IPS-15b (cell line): ENCODE data around the gene SPATA19.

Experiments
- H3K27me3 ChIP-seq: one replicate; pipeline ENCODE4 v1.6.1; 2013; ENCODE audit warnings: low read length; ENCODE audit not compliant: control insufficient read depth, insufficient read depth
- H3K36me3 ChIP-seq: one replicate; pipeline ENCODE4 v1.6.1; 2013; ENCODE audit warnings: low read length; ENCODE audit not compliant: control insufficient read depth, insufficient read depth
- H3K4me1 ChIP-seq: one replicate; pipeline ENCODE4 v1.6.1; 2013; ENCODE audit warnings: mild to moderate bottlenecking, low read length; ENCODE audit not compliant: control insufficient read depth, insufficient read depth
- H3K4me3 ChIP-seq: one replicate; pipeline ENCODE4 v1.5.1; 2013; ENCODE audit warnings: low read depth, low read length
- H3K9ac ChIP-seq: one replicate; pipeline ENCODE4 v1.6.1; 2013; ENCODE audit warnings: low read depth, mild to moderate bottlenecking, low read length
- H3K9me3 ChIP-seq: one replicate; pipeline ENCODE4 v1.6.1; 2013; ENCODE audit warnings: mild to moderate bottlenecking, low read length; ENCODE audit not compliant: control insufficient read depth, insufficient read depth

Gene SPATA19, protein sequence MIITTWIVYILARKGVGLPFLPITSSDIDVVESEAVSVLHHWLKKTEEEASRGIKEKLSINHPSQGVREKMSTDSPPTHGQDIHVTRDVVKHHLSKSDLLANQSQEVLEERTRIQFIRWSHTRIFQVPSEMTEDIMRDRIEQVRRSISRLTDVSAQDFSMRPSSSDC

DNA sequence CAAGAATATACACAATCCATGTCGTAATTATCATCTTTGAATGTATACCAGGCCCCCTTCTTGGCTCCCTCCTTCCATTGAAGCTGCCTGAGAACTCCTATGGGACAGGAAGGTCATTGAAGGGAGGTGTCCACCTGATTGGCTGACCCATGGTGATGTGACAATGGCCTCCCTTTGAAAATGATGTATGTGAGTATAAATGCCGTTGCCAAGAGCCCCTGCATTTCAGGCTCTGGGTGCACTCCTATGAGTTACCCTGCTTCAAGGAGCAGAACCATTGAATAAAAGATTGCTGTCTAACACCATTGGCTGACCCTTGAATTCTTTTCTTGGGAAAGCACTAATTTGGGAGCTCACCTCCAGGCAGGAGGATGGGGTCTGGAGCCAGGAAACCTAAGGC lies at the start of gene SPATA19:
TSS of gene SPATA19 (minus strand) at position 101 of the 400 bp plus-strand sequence. CDS start at position 34, 67 bp downstream.
- H3K9me3 ChIP-seq: peaks cover 4% of the 10 kb centered on the region
- no peak within 1 kb of the TSS for H3K9ac ChIP-seq
- no peaks in the 10 kb centered on the region for H3K36me3 ChIP-seq
- H3K4me1 ChIP-seq: no peaks in the 10 kb centered on the region
- H3K4me3 ChIP-seq: no peak within 1 kb of the TSS
- H3K27me3 ChIP-seq: no peaks in the 10 kb centered on the region

GRCh38 chr11:133895061-133895479 lies 49.8 kb upstream of the SPATA19 start:
- no peaks in the 10 kb centered on the region for H3K9me3 ChIP-seq
- H3K4me1 ChIP-seq: peaks cover 16% of the 10 kb centered on the region
- H3K9ac ChIP-seq: no peak overlapping the region
- H3K27me3 ChIP-seq: no peaks in the 10 kb centered on the region
- H3K36me3 ChIP-seq: peaks cover 5% of the 10 kb centered on the region
- H3K4me3 ChIP-seq: no peak overlapping the region

DNA sequence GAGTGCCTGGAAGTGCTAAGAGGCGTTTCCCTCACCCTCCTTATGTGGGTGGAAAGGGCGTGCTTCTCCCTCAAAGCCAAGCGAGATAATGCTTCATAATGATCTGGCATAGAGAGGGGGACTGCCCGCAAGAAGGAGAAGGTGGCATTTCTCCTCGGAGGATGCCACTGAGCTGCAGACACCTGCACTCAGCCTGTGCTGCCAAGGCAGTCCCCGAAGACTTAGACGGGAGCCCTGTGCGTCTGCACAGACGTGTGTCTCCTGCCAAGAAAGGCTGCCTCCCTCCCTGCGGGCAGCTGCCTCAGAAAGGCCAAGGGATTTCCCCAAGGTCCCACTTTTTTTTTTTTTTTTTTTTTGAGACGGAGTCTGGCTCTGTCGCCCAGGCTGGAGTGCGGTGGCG lies 48.1 kb upstream of the SPATA19 start:
- no peaks in the 10 kb centered on the region for H3K9me3 ChIP-seq
- no peak overlapping the region for H3K9ac ChIP-seq
- no peaks in the 10 kb centered on the region for H3K27me3 ChIP-seq
- H3K4me3 ChIP-seq: no peak overlapping the region
- peaks cover 5% of the 10 kb centered on the region for H3K36me3 ChIP-seq
- peaks cover 13% of the 10 kb centered on the region for H3K4me1 ChIP-seq

DNA sequence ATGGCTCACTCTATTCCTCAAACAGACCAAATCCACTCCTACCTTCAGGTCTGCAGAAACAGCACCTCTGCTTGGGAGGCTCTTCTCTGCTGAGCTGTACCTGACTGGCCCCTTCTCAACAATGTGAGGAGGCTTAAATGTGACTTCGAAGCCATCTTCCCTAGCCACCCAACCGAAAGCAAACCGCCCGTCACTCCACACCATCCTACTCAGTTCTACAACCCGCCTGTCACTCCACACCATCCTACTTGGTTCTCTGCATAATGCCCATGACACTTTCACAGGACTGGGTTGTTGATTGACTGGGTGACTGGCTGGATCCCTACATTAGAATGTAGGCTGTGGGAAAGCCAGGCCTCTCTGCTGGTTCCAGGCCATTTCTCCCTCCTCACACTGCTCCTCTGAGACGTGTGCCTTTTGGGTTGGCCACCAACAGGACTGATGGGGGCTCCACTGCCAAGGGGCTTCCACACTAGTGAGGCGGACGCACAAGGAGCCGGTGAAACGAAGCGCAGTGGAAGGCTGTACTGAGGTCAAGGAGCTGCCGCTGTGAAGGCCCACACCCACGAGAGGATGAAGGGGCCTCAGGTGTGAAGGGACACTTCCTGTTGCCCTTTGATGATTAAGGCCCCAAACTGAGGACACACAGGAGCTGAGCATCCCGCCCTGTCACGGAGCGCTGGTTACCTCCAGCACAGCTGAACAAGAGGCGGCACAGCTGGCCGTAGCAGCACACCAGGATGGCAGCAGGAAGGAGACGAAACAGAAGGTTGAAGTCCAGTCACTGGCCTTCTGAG lies 47.5 kb upstream of the SPATA19 start:
- Histone ChIP-seq H3K36me3 (peaks cover 5% of the 10 kb centered on the region), H3K4me1 (peaks cover 13% of the 10 kb centered on the region), H3K27me3 (no peaks in the 10 kb centered on the region), H3K4me3 (no peak overlapping the region), H3K9ac (no peak overlapping the region), H3K9me3 (no peaks in the 10 kb centered on the region)

DNA sequence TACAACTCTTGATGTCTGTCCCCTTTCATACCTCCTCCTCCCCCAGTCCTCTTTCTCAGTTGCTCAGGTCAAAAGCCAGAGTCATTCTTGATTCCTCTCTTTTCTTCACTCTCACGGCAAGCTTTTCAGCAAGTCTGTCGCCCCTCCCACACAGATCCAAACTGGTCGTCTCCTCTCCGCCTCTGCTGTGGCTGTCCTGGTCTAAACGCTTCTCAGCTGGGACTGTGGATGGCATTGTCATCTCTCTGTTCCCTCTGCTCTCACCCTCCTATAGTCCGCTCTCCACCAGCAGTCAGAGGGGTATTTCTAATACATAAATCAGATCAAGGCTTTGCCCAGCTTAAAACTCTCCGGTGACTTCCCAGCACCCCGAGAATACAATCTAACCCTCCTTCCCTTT lies 46.8 kb upstream of the SPATA19 start:
- H3K4me1 ChIP-seq: peaks cover 13% of the 10 kb centered on the region
- peaks cover under 1% of the 10 kb centered on the region for H3K36me3 ChIP-seq
- no peaks in the 10 kb centered on the region for H3K9me3 ChIP-seq
- no peak overlapping the region for H3K9ac ChIP-seq
- no peaks in the 10 kb centered on the region for H3K27me3 ChIP-seq
- H3K4me3 ChIP-seq: no peak overlapping the region

- Histone ChIP-seq H3K4me3 (no peak overlapping the region), H3K9ac (no peak overlapping the region), H3K9me3 (no peaks in the 10 kb centered on the region), H3K4me1 (peaks cover 2% of the 10 kb centered on the region), H3K27me3 (no peaks in the 10 kb centered on the region), H3K36me3 (no peaks in the 10 kb centered on the region)
These were observed 44.6 kb upstream of the SPATA19 start for GRCh38 chr11:133889893-133890292.

- H3K36me3 ChIP-seq: no peaks in the 10 kb centered on the region
- H3K4me1 ChIP-seq: no peaks in the 10 kb centered on the region
- no peaks in the 10 kb centered on the region for H3K9me3 ChIP-seq
- no peaks in the 10 kb centered on the region for H3K27me3 ChIP-seq
- no peak overlapping the region for H3K9ac ChIP-seq
- H3K4me3 ChIP-seq: no peak overlapping the region
These were observed 43.9 kb upstream of the SPATA19 start for GRCh38 chr11:133889188-133889587.

GRCh38 chr11:133887692-133888332 lies 42.5 kb upstream of the SPATA19 start:
- Histone ChIP-seq H3K4me1 (no peaks in the 10 kb centered on the region), H3K9ac (no peak overlapping the region), H3K9me3 (no peaks in the 10 kb centered on the region), H3K36me3 (no peaks in the 10 kb centered on the region), H3K4me3 (no peak overlapping the region), H3K27me3 (no peaks in the 10 kb centered on the region)

DNA sequence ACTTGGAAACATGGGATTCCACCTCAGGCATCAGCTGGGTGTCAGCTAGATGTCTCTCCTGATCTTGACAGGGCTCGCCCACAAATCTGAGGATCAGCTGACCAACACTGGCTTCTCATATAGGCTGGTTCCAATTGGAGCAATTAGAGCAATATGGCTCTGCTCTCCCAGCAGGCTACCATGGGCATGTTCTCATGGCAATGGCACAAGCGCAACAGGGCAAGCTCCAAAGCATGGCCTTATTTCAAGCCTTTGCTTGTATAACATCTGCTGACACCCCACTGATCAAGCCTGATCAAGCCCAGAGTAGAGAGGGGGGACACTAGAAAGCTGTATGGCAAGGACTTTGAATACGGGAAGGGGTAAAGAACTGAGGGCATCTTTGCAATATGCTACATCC lies 40.7 kb upstream of the SPATA19 start:
- Histone ChIP-seq H3K27me3 (no peaks in the 10 kb centered on the region), H3K9ac (no peak overlapping the region), H3K9me3 (no peaks in the 10 kb centered on the region), H3K36me3 (no peaks in the 10 kb centered on the region), H3K4me3 (no peak overlapping the region), H3K4me1 (no peaks in the 10 kb centered on the region)

DNA sequence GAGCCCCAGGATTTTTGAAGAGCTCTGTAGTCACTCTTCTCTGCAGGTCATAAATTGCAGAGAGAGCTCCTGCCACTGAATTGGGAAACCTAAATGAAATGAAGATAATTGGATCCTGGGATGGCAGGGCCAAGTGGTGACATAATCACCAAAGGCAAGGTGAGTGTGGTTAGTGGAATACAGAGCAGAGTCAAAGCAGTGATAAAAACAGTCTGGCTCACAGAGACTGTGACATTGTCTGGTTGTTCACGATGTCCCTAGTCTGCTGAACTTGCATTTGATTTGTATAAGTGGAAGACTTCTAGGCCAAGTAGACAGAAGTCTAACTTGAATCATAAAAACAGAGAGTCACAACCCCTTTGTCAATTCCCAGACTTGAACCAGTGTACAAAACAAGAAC lies 26.8 kb upstream of the SPATA19 start:
- H3K9ac ChIP-seq: no peak overlapping the region
- H3K27me3 ChIP-seq: no peaks in the 10 kb centered on the region
- H3K36me3 ChIP-seq: no peaks in the 10 kb centered on the region
- H3K9me3 ChIP-seq: no peaks in the 10 kb centered on the region
- no peaks in the 10 kb centered on the region for H3K4me1 ChIP-seq
- no peak overlapping the region for H3K4me3 ChIP-seq

DNA sequence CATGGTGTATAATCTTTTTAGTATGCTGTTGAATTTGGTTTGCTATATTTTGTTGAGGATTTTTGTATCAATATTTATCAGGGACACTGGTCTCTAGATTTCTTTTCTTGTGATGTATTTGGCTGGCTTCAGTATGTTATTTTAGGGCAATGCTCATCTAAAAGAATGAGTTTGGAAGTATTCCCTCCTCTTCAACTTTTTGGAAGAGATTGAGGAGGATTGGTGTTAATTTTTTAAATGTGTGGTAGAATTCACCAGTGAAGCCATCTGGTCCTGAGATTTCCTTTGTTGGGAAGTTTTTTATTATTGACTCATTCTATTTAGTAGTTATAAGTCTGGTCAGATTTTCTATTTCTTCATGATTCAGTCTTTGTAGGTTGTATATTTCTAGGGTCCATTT lies 22.1 kb upstream of the SPATA19 start:
- Histone ChIP-seq H3K36me3 (no peaks in the 10 kb centered on the region), H3K9ac (no peak overlapping the region), H3K9me3 (no peaks in the 10 kb centered on the region), H3K27me3 (no peaks in the 10 kb centered on the region), H3K4me1 (no peaks in the 10 kb centered on the region), H3K4me3 (no peak overlapping the region)

DNA sequence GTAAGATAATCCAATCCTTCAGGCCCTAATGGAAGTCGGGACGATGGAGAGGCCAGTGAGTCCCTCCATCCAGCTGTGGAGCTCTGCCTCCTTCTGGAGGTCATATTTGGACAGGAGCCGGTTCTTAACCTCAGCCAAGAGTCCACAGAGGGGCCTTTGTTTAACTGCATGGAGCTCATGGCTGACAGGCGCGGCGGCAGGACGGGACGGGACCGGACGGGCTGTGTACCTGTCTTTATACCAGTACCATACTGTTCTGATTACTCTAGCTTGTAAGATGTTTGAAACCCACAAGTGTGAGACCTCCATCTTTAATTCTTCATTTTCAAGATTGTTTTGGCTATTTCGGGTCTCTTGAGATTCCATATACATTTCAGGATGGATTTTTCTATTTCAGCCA lies 20.2 kb upstream of the SPATA19 start:
- Histone ChIP-seq H3K27me3 (no peaks in the 10 kb centered on the region), H3K4me3 (no peak overlapping the region)

More for the DNA sequence above, 20.2 kb upstream of the SPATA19 start:
- Histone ChIP-seq H3K4me1 (no peaks in the 10 kb centered on the region), H3K9me3 (no peaks in the 10 kb centered on the region), H3K9ac (no peak overlapping the region), H3K36me3 (no peaks in the 10 kb centered on the region)
